ENCODE data around the gene PDE4D.
"Not testable (repeated sequence)": the region's sequence is repeated elsewhere in the genome, so short reads cannot be mapped to it uniquely, and the experiment has no call there.

Gene PDE4D

DNA sequence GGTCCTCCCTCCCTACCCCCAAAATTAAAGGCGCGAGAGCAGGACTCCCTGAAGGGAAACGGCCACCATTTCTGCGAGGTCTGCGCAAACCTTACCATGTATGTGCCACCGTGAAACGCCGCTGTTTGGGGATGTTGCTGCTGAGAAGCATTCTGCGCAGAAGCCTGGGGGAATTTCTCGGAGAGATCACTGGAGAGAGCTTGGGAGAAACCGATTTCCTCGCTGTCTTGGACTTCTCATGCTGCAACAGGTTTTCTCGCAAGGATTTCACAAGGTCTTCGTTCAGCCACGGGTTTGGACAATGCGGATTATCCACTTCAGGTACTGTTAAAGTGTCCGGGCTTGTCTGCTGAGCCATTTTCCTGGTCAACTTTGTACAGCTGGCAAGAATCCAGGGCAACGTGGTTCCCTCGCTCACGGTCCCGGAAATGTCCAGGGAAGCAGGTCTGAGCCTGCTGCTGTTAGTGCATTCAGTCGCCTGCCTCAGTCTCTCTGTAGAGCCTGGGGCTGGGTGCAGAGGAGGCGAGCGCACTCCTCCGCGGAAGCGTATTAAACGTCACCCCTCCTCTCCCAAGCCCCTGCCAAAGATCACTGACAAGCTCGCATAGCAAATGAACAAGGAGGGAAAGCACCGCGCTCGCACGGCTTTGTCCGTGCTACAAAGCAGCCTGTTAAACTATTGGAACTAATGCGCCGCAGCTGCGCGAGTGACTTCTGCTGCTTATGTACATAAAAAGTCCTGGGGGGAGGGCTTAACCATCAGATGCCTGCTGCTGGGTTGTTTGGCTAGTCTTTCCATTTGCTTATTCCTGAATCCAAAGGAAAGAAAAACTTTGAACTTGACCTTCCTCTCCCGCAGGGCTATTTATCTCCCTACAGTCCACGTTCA lies 125.1 kb downstream of the PDE4D start:
- no peak for DNase-seq (ENCODE audit: low read depth)

GRCh38 chr5:59767681-59768151 lies 125.8 kb downstream of the PDE4D start:
- DNase-seq (ENCODE audit: low read depth): no peak

DNA sequence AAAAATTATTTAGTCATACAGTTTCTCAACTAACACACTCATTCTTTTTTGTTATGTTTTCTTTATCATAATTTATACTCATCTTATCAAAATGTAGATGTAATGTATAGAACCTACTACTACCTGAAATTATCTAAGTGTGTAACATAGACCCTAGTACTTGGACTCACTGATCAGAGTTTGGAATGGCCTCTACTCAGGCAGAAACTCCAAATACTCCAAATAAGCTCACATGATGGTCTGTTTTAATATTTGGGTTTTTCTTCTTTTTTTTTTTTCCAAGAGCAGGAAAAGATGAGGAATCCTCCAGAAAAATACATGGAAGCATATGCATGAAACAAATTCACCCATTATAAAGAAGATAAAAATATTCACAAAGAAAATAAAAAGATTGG lies 126.3 kb downstream of the PDE4D start:
- no peak for DNase-seq (ENCODE audit: low read depth)

DNA sequence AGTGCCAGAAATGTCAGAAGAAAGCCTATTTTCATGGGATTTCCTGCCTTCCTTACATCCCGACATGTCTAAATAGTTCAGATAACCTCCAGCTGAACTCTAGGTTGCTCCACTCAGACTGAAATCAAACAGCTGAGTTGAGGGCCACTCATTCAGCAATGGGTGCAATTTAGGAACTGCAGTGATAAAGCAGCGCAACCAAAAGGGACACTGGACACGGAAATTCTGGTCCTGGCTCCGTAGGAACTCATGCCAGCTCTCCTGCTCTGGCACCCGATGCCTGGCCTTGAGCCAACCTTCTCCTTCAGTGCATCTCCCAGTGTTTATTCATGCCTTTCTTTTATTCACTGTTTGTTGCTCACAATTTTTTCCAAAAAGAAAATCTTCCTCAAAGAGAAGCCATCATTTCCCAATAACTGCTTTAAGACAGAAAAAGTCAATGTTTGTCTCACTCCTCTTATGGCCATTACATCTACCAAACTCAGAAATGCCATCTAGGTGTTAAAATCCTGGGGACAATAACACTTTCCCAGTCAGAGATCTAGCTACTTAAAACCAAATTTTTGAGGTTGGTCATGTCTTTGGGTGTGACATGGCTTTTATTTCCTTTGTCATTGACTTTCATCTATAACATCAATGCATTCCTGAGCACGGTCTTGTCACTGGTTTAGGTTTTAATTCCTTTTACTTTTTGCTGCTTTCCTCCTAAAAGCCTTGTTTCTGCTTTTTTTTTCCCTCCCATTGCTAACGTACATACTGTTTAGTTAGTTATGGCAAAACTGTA lies 126.9 kb downstream of the PDE4D start:
- DNase-seq (ENCODE audit: low read depth): no peak

- no peak for DNase-seq (ENCODE audit: low read depth)
Measured at GRCh38 chr5:59765446-59765845, 128.1 kb downstream of the PDE4D start.

- DNase-seq (ENCODE audit: low read depth): no peak
Measured at GRCh38 chr5:59764361-59764760, 129.2 kb downstream of the PDE4D start.

GRCh38 chr5:59763541-59763940 lies 130.0 kb downstream of the PDE4D start:
- no peak for DNase-seq (ENCODE audit: low read depth)

- DNase-seq (ENCODE audit: low read depth): not testable (repeated sequence)
Measured at GRCh38 chr5:59762232-59762631, 131.3 kb downstream of the PDE4D start.

GRCh38 chr5:59760785-59761348 lies 132.7 kb downstream of the PDE4D start:
- DNase-seq (ENCODE audit: low read depth): no peak

- no peak for DNase-seq (ENCODE audit: low read depth)
Measured at GRCh38 chr5:59759600-59760351, 133.8 kb downstream of the PDE4D start.

GRCh38 chr5:59758566-59758965 lies 135.0 kb downstream of the PDE4D start:
- DNase-seq (ENCODE audit: low read depth): no peak

- no peak for DNase-seq (ENCODE audit: low read depth)
Measured at GRCh38 chr5:59757442-59757841, 136.1 kb downstream of the PDE4D start.

- no peak for DNase-seq (ENCODE audit: low read depth)
Measured at GRCh38 chr5:59756373-59757035, 137.0 kb downstream of the PDE4D start.

- DNase-seq (ENCODE audit: low read depth): no peak
Measured at GRCh38 chr5:59755476-59755875, 138.1 kb downstream of the PDE4D start.

GRCh38 chr5:59753599-59753998 lies 139.9 kb downstream of the PDE4D start:
- no peak for DNase-seq (ENCODE audit: low read depth)

GRCh38 chr5:59749782-59750520 lies 143.6 kb downstream of the PDE4D start:
- no peak for DNase-seq (ENCODE audit: low read depth)

DNA sequence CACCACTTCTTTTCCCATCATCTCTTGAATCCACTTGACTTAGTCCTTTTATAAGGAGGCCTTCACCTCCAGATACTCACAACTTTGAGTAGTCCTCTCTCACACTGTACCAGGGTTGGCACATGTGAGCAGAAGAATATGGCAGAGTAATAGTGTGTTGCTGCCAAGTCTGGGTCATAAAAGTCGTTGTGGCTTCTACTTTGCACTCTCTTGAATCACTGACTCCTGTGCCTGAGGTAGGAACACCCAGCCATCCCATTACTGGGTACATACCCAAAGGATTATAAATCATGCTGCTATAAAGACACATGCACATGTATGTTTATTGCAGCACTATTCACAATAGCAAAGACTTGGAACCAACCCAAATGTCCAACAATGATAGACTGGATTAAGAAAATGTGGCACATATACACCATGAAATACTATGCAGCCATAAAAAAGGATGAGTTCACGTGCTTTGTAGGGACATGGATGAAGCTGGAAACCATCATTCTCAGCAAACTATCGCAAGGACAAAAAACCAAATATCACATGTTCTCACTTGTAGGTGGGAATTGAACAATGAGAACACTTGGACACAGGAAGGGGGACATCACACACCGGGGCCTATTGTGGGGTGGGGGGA lies 145.4 kb downstream of the PDE4D start:
- not testable (repeated sequence) for DNase-seq (ENCODE audit: low read depth)

GRCh38 chr5:59746241-59746765 lies 147.2 kb downstream of the PDE4D start:
- no peak for DNase-seq (ENCODE audit: low read depth)

GRCh38 chr5:59745415-59745863 lies 148.1 kb downstream of the PDE4D start:
- no peak for DNase-seq (ENCODE audit: low read depth)

- DNase-seq (ENCODE audit: low read depth): no peak
Measured at GRCh38 chr5:59744531-59744992, 149.0 kb downstream of the PDE4D start.
